Measurements from ENCODE around the gene ZBTB44.

DNA sequence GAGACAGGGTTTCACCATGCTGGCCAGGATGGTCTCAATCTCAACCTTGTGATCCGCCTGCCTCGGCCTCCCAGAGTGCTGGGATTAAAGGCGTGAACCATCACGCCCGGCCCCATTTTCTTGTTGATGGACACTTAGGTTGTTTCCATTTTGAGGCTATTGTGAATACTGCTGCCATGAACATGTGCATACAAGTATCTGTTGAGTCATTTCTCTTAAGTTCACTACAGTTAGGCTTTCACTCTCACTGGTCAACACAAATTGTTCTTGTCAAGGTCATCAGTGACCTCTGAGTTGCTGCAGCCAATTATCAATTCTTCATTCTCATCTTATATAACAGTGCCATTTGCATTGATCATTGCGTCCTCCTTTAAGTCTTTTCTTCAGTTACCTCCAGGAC, 13.0 kb upstream of the ZBTB44 start:
- TF ChIP-seq, protein P1, sequence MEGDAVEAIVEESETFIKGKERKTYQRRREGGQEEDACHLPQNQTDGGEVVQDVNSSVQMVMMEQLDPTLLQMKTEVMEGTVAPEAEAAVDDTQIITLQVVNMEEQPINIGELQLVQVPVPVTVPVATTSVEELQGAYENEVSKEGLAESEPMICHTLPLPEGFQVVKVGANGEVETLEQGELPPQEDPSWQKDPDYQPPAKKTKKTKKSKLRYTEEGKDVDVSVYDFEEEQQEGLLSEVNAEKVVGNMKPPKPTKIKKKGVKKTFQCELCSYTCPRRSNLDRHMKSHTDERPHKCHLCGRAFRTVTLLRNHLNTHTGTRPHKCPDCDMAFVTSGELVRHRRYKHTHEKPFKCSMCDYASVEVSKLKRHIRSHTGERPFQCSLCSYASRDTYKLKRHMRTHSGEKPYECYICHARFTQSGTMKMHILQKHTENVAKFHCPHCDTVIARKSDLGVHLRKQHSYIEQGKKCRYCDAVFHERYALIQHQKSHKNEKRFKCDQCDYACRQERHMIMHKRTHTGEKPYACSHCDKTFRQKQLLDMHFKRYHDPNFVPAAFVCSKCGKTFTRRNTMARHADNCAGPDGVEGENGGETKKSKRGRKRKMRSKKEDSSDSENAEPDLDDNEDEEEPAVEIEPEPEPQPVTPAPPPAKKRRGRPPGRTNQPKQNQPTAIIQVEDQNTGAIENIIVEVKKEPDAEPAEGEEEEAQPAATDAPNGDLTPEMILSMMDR (IDR thresholded peaks at IDR 0.05), result no peak
- TF ChIP-seq POLR2A (IDR thresholded peaks at IDR 0.05), result no peak
